ENCODE measurements around the gene POU2F2.

GRCh38 chr19:42075364-42075615 is 57.0 kb downstream of the POU2F2 start:
- TF ChIP-seq EZH2phosphoT487 (IDR thresholded peaks at IDR 0.05; ENCODE audit: borderline replicate concordance, low read depth, low read length), result no peak
- TF ChIP-seq, protein P1, sequence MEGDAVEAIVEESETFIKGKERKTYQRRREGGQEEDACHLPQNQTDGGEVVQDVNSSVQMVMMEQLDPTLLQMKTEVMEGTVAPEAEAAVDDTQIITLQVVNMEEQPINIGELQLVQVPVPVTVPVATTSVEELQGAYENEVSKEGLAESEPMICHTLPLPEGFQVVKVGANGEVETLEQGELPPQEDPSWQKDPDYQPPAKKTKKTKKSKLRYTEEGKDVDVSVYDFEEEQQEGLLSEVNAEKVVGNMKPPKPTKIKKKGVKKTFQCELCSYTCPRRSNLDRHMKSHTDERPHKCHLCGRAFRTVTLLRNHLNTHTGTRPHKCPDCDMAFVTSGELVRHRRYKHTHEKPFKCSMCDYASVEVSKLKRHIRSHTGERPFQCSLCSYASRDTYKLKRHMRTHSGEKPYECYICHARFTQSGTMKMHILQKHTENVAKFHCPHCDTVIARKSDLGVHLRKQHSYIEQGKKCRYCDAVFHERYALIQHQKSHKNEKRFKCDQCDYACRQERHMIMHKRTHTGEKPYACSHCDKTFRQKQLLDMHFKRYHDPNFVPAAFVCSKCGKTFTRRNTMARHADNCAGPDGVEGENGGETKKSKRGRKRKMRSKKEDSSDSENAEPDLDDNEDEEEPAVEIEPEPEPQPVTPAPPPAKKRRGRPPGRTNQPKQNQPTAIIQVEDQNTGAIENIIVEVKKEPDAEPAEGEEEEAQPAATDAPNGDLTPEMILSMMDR (conservative IDR thresholded peaks at IDR 0.05; ENCODE audit: low read length), result no peak

Measured in OCI-LY7 (cell line).